ENCODE measurements around the gene DHRS7B. TPM values are rescaled to one million over a fixed set of nuclear protein-coding genes. Genes with fewer than 3 reads are reported as not detected.

Gene DHRS7B
- total RNA-seq, 1 experiment from 2014 or later, result 9.4 TPM

- no peak for ATAC-seq
- DNase-seq (ENCODE audit: low read depth, low spot score), result no peak
These were observed 86.3 kb downstream of the DHRS7B start for GRCh38 chr17:21212826-21213637.

More at GRCh38 chr17:21212826-21213637, 86.3 kb downstream of the DHRS7B start:
- Histone ChIP-seq H3K36me3 (ENCODE audit: control insufficient read depth, insufficient read depth, low read length) (peaks cover 3% of the 10 kb centered on the region), H3K4me1 (ENCODE audit: control insufficient read depth, insufficient read depth, low read length) (peaks cover 15% of the 10 kb centered on the region), H3K4me3 (ENCODE audit: low read depth in 2 of 2, low read length in 2 of 2) (peak overlapping the region; percentile 81 to 93), H3K27ac (ENCODE audit: low read length) (peak overlapping the region; percentile 88), H3K27me3 (ENCODE audit: control insufficient read depth, insufficient read depth, low read length) (no peaks in the 10 kb centered on the region), H3K9me3 (ENCODE audit: control insufficient read depth, insufficient read depth, low read depth, low read length) (no peaks in the 10 kb centered on the region)
- ChIA-PET CTCF (interaction anchor here (0.6 kb wide), 2 partner anchors 16 to 84 kb away, joined by 4 to 5 read pairs; no protein-coding TSS in a partner anchor), POLR2A (interaction anchor here (0.5 kb wide), 1 partner anchor 43 kb away, joined by 4 read pairs; no protein-coding TSS in a partner anchor)
- intact Hi-C loops (cut with micrococcal nuclease; ENCODE audit: unreplicated experiment), result loop anchor here (10.0 kb wide), 1 partner anchor 88 kb away; the partner anchor contains the start of gene DHRS7B
- TF ChIP-seq POLR2AphosphoS5 (IDR thresholded peaks at IDR 0.05; ENCODE audit: low read depth, low read length), result no peak
- no peak for TF ChIP-seq CTCF (IDR thresholded peaks at IDR 0.05)
- no peak for TF ChIP-seq TCF7L2 (IDR thresholded peaks at IDR 0.05; ENCODE audit: low read depth, low read length)
- TF ChIP-seq SIN3A (IDR thresholded peaks at IDR 0.05; ENCODE audit: borderline replicate concordance, insufficient read depth, low read depth, low read length), result no peak
- no peak for TF ChIP-seq REST (IDR thresholded peaks at IDR 0.05; ENCODE audit: insufficient read depth in 1 of 2, low read depth in 2 of 2, low read length in 1 of 2)
- in situ Hi-C loops (cut with HindIII; ENCODE audit: low pct_unique_long_range_greater_than_20kb, low sequenced_read_pairs), result no loop called here
- TSS peak; percentile 83 for BruUV-seq (replicated peaks)

Measured in Panc1 (cell line).